Neutrophil (primary cell): ENCODE results near the gene GPC2.
"Not testable (repeated sequence)": the region's sequence is repeated elsewhere in the genome, so short reads cannot be mapped to it uniquely, and the experiment has no call there.

Source experiments
- H3K27ac ChIP-seq: fragments of 200-600 bp; sonication (generic); 2 replicates; pipeline ENCODE4 v1.5.1; 2016; ENCODE audit warnings: mild to moderate bottlenecking, moderate library complexity
- H3K27me3 ChIP-seq: fragments of 200-600 bp; sonication (generic); 2 replicates; pipeline ENCODE4 v1.6.0; 2016; ENCODE audit warnings: mild to moderate bottlenecking
- H3K36me3 ChIP-seq: fragments of 200-600 bp; sonication (generic); 2 replicates; pipeline ENCODE4 v1.5.1; 2017
- H3K4me1 ChIP-seq, 2 experiments: fragments of 200-600 bp in 1 of 2; sonication (generic) in 1 of 2; 1 replicate in 1 of 2; 2 replicates in 1 of 2; pipeline versions ENCODE4 v1.5.1 to v1.6.1; 2013 to 2016; ENCODE audit warnings: low read depth in 1 of 2, low read length in 1 of 2, mild to moderate bottlenecking in 1 of 2, moderate library complexity in 1 of 2; ENCODE audit not compliant: control insufficient read depth in 1 of 2, insufficient read depth in 1 of 2
- H3K4me3 ChIP-seq, 2 experiments: fragments of 200-600 bp in 1 of 2; sonication (generic) in 1 of 2; 1 replicate in 1 of 2; 2 replicates in 1 of 2; pipeline ENCODE4 v1.5.1; 2013 to 2016; ENCODE audit warnings: low read depth in 1 of 2, low read length in 1 of 2, mild to moderate bottlenecking in 1 of 2, moderate library complexity in 1 of 2
- H3K9me3 ChIP-seq: fragments of 200-600 bp; sonication (generic); 2 replicates; pipeline ENCODE4 v1.5.1; 2016
- CTCF ChIP-seq: fragments of 200-600 bp; sonication (generic); IDR thresholded peaks from 2 replicates; pipeline ENCODE4 v1.5.1; 2016; ENCODE audit warnings: antibody characterized with exemption

GPC2 gene

GRCh38 chr7:100221231-100221718 lies 44.1 kb upstream of the GPC2 start:
- Histone ChIP-seq H3K4me1 (no peaks in the 10 kb centered on the region), H3K27ac (no peak overlapping the region)

GRCh38 chr7:100220586-100221230 lies 43.5 kb upstream of the GPC2 start:
- Histone ChIP-seq H3K4me1 (no peaks in the 10 kb centered on the region), H3K27me3 (no peaks in the 10 kb centered on the region), H3K36me3 (peaks cover 56% of the 10 kb centered on the region), H3K4me3 (no peak overlapping the region), H3K27ac (no peak overlapping the region), H3K9me3 (no peaks in the 10 kb centered on the region)
- TF ChIP-seq CTCF = no peak

More at GRCh38 chr7:100221231-100221718, 44.1 kb upstream of the GPC2 start:
- Histone ChIP-seq H3K9me3 (no peaks in the 10 kb centered on the region), H3K4me3 (no peak overlapping the region), H3K27me3 (no peaks in the 10 kb centered on the region), H3K36me3 (peaks cover 56% of the 10 kb centered on the region)
- TF ChIP-seq CTCF = no peak

DNA sequence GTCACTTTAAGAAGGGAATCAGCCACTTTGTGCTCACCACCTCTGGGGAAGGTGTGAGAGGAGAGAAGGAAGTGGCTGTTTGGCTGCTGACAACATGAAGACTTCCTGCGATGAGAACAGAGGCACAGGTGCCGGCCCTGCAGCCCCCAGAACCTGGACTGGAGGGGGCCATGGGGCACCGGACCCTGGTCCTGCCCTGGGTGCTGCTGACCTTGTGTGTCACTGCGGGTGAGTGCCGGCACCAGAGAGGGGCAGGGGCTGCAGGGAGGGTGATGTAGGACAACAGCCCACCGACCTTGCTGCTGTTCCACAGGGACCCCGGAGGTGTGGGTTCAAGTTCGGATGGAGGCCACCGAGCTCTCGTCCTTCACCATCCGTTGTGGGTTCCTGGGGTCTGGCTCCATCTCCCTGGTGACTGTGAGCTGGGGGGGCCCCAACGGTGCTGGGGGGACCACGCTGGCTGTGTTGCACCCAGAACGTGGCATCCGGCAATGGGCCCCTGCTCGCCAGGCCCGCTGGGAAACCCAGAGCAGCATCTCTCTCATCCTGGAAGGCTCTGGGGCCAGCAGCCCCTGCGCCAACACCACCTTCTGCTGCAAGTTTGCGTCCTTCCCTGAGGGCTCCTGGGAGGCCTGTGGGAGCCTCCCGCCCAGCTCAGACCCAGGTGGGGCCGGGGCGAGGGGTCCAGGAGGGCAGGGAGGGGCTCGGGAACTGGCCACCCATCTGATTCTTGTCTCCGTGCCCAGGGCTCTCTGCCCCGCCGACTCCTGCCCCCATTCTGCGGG lies 42.8 kb upstream of the GPC2 start, which contains the start of gene PVRIG:
PVRIG (plus strand) TSS at position 149 of the 785 bp plus-strand sequence; CDS start at position 171, 22 bp downstream.
- H3K27ac ChIP-seq, H3K4me1 ChIP-seq: not testable (repeated sequence)

GRCh38 chr7:100219271-100219737 lies 42.1 kb upstream of the GPC2 start:
- no peaks in the 10 kb centered on the region for H3K4me1 ChIP-seq
- H3K4me3 ChIP-seq = no peak overlapping the region

More for the DNA sequence above, 42.8 kb upstream of the GPC2 start, which contains the start of gene PVRIG:
- not testable (repeated sequence) for H3K27me3 ChIP-seq, H3K4me3 ChIP-seq, H3K9me3 ChIP-seq
- H3K36me3 ChIP-seq = peaks cover 54% of the 10 kb centered on the region

DNA sequence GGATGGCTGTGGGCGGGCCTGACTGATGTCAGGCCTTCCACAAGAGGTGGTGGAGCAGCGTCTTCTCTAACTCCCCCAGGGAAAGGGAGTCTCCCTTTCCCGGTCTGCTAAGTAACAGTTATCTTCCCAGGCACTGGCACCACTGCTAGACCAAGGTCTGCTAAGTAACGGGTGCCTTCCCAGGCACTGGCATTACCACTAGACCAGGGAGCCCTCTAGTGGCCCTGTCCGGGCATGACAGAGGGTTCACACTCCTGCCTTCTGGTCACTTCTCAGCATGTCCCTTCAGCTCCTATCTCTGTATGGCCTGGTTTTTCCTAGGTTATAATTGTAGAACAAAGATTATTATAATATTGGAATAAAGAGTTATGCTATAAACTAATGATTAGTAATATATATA lies 40.8 kb upstream of the GPC2 start:
- H3K36me3 ChIP-seq = peaks cover 38% of the 10 kb centered on the region
- not testable (repeated sequence) for H3K9me3 ChIP-seq, H3K4me3 ChIP-seq, H3K27me3 ChIP-seq, H3K27ac ChIP-seq, H3K4me1 ChIP-seq
- TF ChIP-seq CTCF = peak; percentile 68

More at GRCh38 chr7:100219271-100219737, 42.1 kb upstream of the GPC2 start:
- H3K9me3 ChIP-seq = no peaks in the 10 kb centered on the region
- TF ChIP-seq CTCF = no peak
- H3K36me3 ChIP-seq = peaks cover 47% of the 10 kb centered on the region
- H3K27me3 ChIP-seq = no peaks in the 10 kb centered on the region
- no peak overlapping the region for H3K27ac ChIP-seq

GRCh38 chr7:100215895-100216294 lies 38.7 kb upstream of the GPC2 start:
- H3K36me3 ChIP-seq = peaks cover 18% of the 10 kb centered on the region
- H3K4me3 ChIP-seq = no peak overlapping the region
- TF ChIP-seq CTCF = no peak
- no peaks in the 10 kb centered on the region for H3K27me3 ChIP-seq
- no peak overlapping the region for H3K27ac ChIP-seq
- no peaks in the 10 kb centered on the region for H3K9me3 ChIP-seq
- H3K4me1 ChIP-seq = no peaks in the 10 kb centered on the region

DNA sequence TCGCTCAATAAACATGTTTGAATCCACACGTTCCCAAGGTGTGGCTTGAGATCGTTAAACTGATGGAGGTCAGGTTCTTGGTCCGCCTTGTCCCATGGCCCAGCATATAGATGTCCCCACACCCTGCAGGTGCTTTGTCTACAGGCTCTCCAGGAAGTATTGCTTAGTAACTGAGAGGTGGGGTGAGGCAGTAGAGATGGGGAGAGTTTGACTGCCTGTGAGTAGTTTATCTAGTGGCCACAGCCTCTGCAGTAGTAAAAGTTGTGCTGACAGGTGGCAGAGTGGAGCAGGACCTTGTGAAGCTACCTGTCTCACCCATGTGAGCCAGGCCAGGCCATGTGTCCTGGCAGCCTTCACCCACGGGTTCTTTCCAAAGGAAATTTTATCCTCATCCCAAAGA lies 37.2 kb upstream of the GPC2 start:
- H3K27me3 ChIP-seq, H3K36me3 ChIP-seq, H3K9me3 ChIP-seq, H3K27ac ChIP-seq, H3K4me1 ChIP-seq, H3K4me3 ChIP-seq: not testable (repeated sequence)
